ENCODE data around the gene YEATS4.

YEATS4 gene

GRCh38 chr12:69392179-69392928 lies 32.8 kb downstream of the YEATS4 start:
- DNase-seq (ENCODE audit: low spot score): no peak

- DNase-seq (ENCODE audit: low spot score): no peak
Measured at GRCh38 chr12:69396041-69396440, 36.5 kb downstream of the YEATS4 start.

- no peak for DNase-seq (ENCODE audit: low spot score)
Measured at GRCh38 chr12:69396963-69397362, 37.4 kb downstream of the YEATS4 start.

GRCh38 chr12:69397978-69398377 lies 38.4 kb downstream of the YEATS4 start:
- no peak for DNase-seq (ENCODE audit: low spot score)

GRCh38 chr12:69401940-69402339 lies 42.4 kb downstream of the YEATS4 start:
- DNase-seq (ENCODE audit: low spot score): no peak

- DNase-seq (ENCODE audit: low spot score): no peak
Measured at GRCh38 chr12:69404851-69405565, 45.5 kb downstream of the YEATS4 start.

GRCh38 chr12:69405566-69405865 lies 46.0 kb downstream of the YEATS4 start:
- DNase-seq (ENCODE audit: low spot score): peak; percentile 97

GRCh38 chr12:69406217-69406616 lies 46.7 kb downstream of the YEATS4 start:
- no peak for DNase-seq (ENCODE audit: low spot score)

- DNase-seq (ENCODE audit: low spot score): no peak
Measured at GRCh38 chr12:69410571-69410970, 51.0 kb downstream of the YEATS4 start.

- DNase-seq (ENCODE audit: low spot score): no peak
Measured at GRCh38 chr12:69412655-69413054, 53.1 kb downstream of the YEATS4 start.

GRCh38 chr12:69415471-69416275 lies 56.1 kb downstream of the YEATS4 start:
- peak; percentile 60 for DNase-seq (ENCODE audit: low spot score)

GRCh38 chr12:69417231-69417630 lies 57.7 kb downstream of the YEATS4 start:
- DNase-seq (ENCODE audit: low spot score): no peak

- DNase-seq (ENCODE audit: low spot score): no peak
Measured at GRCh38 chr12:69417741-69418167, 58.2 kb downstream of the YEATS4 start.

- DNase-seq (ENCODE audit: low spot score): no peak
Measured at GRCh38 chr12:69419701-69420100, 60.2 kb downstream of the YEATS4 start.

GRCh38 chr12:69421548-69421947 lies 62.0 kb downstream of the YEATS4 start:
- DNase-seq (ENCODE audit: low spot score): no peak

GRCh38 chr12:69423037-69423905 lies 63.7 kb downstream of the YEATS4 start:
- DNase-seq (ENCODE audit: low spot score): no peak

GRCh38 chr12:69425417-69425816 lies 65.9 kb downstream of the YEATS4 start:
- DNase-seq (ENCODE audit: low spot score): no peak

- no peak for DNase-seq (ENCODE audit: low spot score)
Measured at GRCh38 chr12:69428351-69429073, 69.0 kb downstream of the YEATS4 start.

GRCh38 chr12:69430942-69431590 lies 71.5 kb downstream of the YEATS4 start:
- no peak for DNase-seq (ENCODE audit: low spot score)

- no peak for DNase-seq (ENCODE audit: low spot score)
Measured at GRCh38 chr12:69431591-69432222, 72.2 kb downstream of the YEATS4 start.
